H9 (cell line): ENCODE data around the gene PTGES2. TPM values are rescaled to one million over a fixed set of nuclear protein-coding genes. Genes with fewer than 3 reads are reported as not detected.

Source experiments
- DNase-seq: peaks from one replicate; pipeline ENCODE4 v3.0.0-alpha.2; 2017
- H2AFZ ChIP-seq: one replicate; pipeline ENCODE4 v1.6.1; 2013; ENCODE audit warnings: mild to moderate bottlenecking, low read length, control low read depth, moderate library complexity
- H2AK5ac ChIP-seq: 2 replicates; pipeline ENCODE4 v1.6.1; 2013; ENCODE audit warnings: low read length, control low read depth, mixed read lengths; ENCODE audit not compliant: insufficient read length
- H2BK120ac ChIP-seq: one replicate; pipeline ENCODE4 v1.6.1; 2013; ENCODE audit warnings: low read depth, mild to moderate bottlenecking, low read length, control low read depth, inconsistent platforms; ENCODE audit not compliant: poor library complexity, severe bottlenecking
- H2BK12ac ChIP-seq: 2 replicates; pipeline ENCODE4 v1.6.1; 2013; ENCODE audit warnings: low read length, control low read depth, mixed read lengths, low read depth; ENCODE audit not compliant: insufficient read length
- H2BK15ac ChIP-seq: 2 replicates; pipeline ENCODE4 v1.6.1; 2013; ENCODE audit warnings: low read depth, low read length, control low read depth
- H2BK20ac ChIP-seq: one replicate; pipeline ENCODE4 v1.6.1; 2013; ENCODE audit warnings: low read depth, mild to moderate bottlenecking, low read length, control low read depth, inconsistent platforms; ENCODE audit not compliant: poor library complexity, severe bottlenecking
- H2BK5ac ChIP-seq: 2 replicates; pipeline ENCODE4 v1.6.1; 2013; ENCODE audit warnings: low read length, control low read depth, mixed read lengths; ENCODE audit not compliant: insufficient read length
- H3K14ac ChIP-seq: 2 replicates; pipeline ENCODE4 v1.6.1; 2013; ENCODE audit warnings: low read length, control low read depth; ENCODE audit not compliant: insufficient read depth
- H3K18ac ChIP-seq: 2 replicates; pipeline ENCODE4 v1.6.1; 2013; ENCODE audit warnings: low read depth, mild to moderate bottlenecking, mixed read lengths, low read length, control low read depth; ENCODE audit not compliant: insufficient read length
- H3K23ac ChIP-seq: 2 replicates; pipeline ENCODE4 v1.6.1; 2013; ENCODE audit warnings: low read length, control low read depth, mixed read lengths, low read depth; ENCODE audit not compliant: insufficient read length
- H3K23me2 ChIP-seq: 2 replicates; pipeline ENCODE4 v1.6.1; 2013; ENCODE audit warnings: low read depth, mild to moderate bottlenecking, mixed read lengths, low read length, control low read depth; ENCODE audit not compliant: insufficient read length, poor library complexity, severe bottlenecking
- H3K27ac ChIP-seq: 2 replicates; pipeline ENCODE4 v1.5.1; 2013; ENCODE audit warnings: low read length, control low read depth, mixed read lengths, low read depth; ENCODE audit not compliant: insufficient read length
- H3K27me3 ChIP-seq: 2 replicates; pipeline ENCODE4 v1.6.1; 2013; ENCODE audit warnings: low read length, control low read depth, inconsistent platforms; ENCODE audit not compliant: insufficient read depth
- H3K4ac ChIP-seq: 2 replicates; pipeline ENCODE4 v1.6.1; 2013; ENCODE audit warnings: low read depth, mild to moderate bottlenecking, control low read depth, inconsistent platforms, low read length, moderate library complexity
- H3K4me1 ChIP-seq: 2 replicates; pipeline ENCODE4 v1.6.1; 2013; ENCODE audit warnings: low read length, control low read depth, inconsistent platforms; ENCODE audit not compliant: insufficient read depth
- H3K4me2 ChIP-seq: 2 replicates; pipeline ENCODE4 v1.6.1; 2013; ENCODE audit warnings: low read length, control low read depth, mixed read lengths; ENCODE audit not compliant: insufficient read length, insufficient read depth
- H3K56ac ChIP-seq: 2 replicates; pipeline ENCODE4 v1.6.1; 2013; ENCODE audit warnings: low read depth, mild to moderate bottlenecking, mixed read lengths, low read length, control low read depth; ENCODE audit not compliant: insufficient read length
- H3K79me1 ChIP-seq: 2 replicates; pipeline ENCODE4 v1.6.1; 2013; ENCODE audit warnings: low read depth, mild to moderate bottlenecking, moderate library complexity, low read length, control low read depth, inconsistent platforms; ENCODE audit not compliant: insufficient read depth, poor library complexity, severe bottlenecking
- H3K79me2 ChIP-seq: 2 replicates; pipeline ENCODE4 v1.6.1; 2013; ENCODE audit warnings: low read length, control low read depth, inconsistent platforms; ENCODE audit not compliant: insufficient read depth
- H3K9ac ChIP-seq: 2 replicates; pipeline ENCODE4 v1.6.1; 2013; ENCODE audit warnings: low read length, control low read depth, mixed read lengths; ENCODE audit not compliant: insufficient read length; ENCODE audit errors: extremely low read depth
- H3K9me3 ChIP-seq: one replicate; pipeline ENCODE4 v1.6.1; 2013; ENCODE audit warnings: low read depth, low read length, inconsistent platforms; ENCODE audit not compliant: control insufficient read depth
- H3T11ph ChIP-seq: one replicate; pipeline ENCODE4 v1.6.1; 2013; ENCODE audit warnings: mild to moderate bottlenecking, low read length, control low read depth, inconsistent platforms
- H4K20me1 ChIP-seq: one replicate; pipeline ENCODE4 v1.6.1; 2013; ENCODE audit not compliant: control insufficient read depth, insufficient read length, insufficient read depth
- H4K5ac ChIP-seq: 2 replicates; pipeline ENCODE4 v1.6.1; 2013; ENCODE audit warnings: low read depth, mild to moderate bottlenecking, mixed read lengths, low read length, control low read depth; ENCODE audit not compliant: insufficient read length
- H4K8ac ChIP-seq: replicated peaks from 2 replicates; pipeline ENCODE4 v1.6.1; 2013; ENCODE audit warnings: low read length, control low read depth, mixed read lengths, low read depth; ENCODE audit not compliant: insufficient read length
- H4K91ac ChIP-seq: 2 replicates; pipeline ENCODE4 v1.6.1; 2013; ENCODE audit warnings: low read depth, mild to moderate bottlenecking, moderate library complexity, mixed read lengths, low read length, control low read depth; ENCODE audit not compliant: insufficient read length
- H3K27ac Mint-ChIP-seq, 3 experiments: 2 replicates in 2 of 3; 3 replicates in 1 of 3; pipeline ENCODE4 v1.8.0; 2020 to 2021; ENCODE audit warnings: mixed read lengths in 3 of 3, mild to moderate bottlenecking in 1 of 3, moderate library complexity in 1 of 3
- H3K27me3 Mint-ChIP-seq: 2 replicates; pipeline ENCODE4 v1.8.0; 2021; ENCODE audit warnings: low read depth, mild to moderate bottlenecking, moderate library complexity, mixed read lengths
- H3K36me3 Mint-ChIP-seq, 3 experiments: 2 replicates in 2 of 3; 3 replicates in 1 of 3; pipeline ENCODE4 v1.8.0; 2020 to 2021; ENCODE audit warnings: low read depth in 3 of 3, mixed read lengths in 3 of 3; ENCODE audit not compliant: insufficient read depth in 1 of 3
- H3K4me1 Mint-ChIP-seq, 2 experiments: 2 replicates each; pipeline ENCODE4 v1.8.0; 2020; ENCODE audit warnings: mixed read lengths in 2 of 2
- H3K4me3 Mint-ChIP-seq, 2 experiments: 2 replicates in 1 of 2; 3 replicates in 1 of 2; pipeline ENCODE4 v1.8.0; 2020 to 2021; ENCODE audit warnings: mild to moderate bottlenecking in 2 of 2, mixed read lengths in 2 of 2, moderate library complexity in 1 of 2
- H3K9me3 Mint-ChIP-seq, 2 experiments: 2 replicates in 1 of 2; 3 replicates in 1 of 2; pipeline ENCODE4 v1.8.0; 2020; ENCODE audit warnings: mild to moderate bottlenecking in 2 of 2, mixed read lengths in 2 of 2, moderate library complexity in 1 of 2
- WGBS: extraction: QIAGEN DNeasy Blood & Tissue Kit; methylation state at CpG from one replicate; pipeline ENCODE4 v1.1.7; 2013; ENCODE audit warnings: missing lambda C conversion rate, low lambda C conversion rate, mixed read lengths; ENCODE audit not compliant: insufficient read length; ENCODE audit errors: extremely low coverage; 5-methylcytosine and 5-hydroxymethylcytosine counted together
- total RNA-seq: library from RNA; stranded (reverse); gene quantifications from 2 replicates; pipeline ENCODE4 v1.2.1, GENCODE V29; 2021
- TF ChIP-seq, protein P1 (sequence below): fragments of 200-600 bp; sonication (generic); conservative IDR thresholded peaks from 3 replicates; pipeline ENCODE4 v1.8.0; 2021; ENCODE audit warnings: antibody characterized with exemption, mild to moderate bottlenecking

Gene PTGES2
- total RNA-seq, 1 experiment from 2014 or later = 63.9 TPM

DNA sequence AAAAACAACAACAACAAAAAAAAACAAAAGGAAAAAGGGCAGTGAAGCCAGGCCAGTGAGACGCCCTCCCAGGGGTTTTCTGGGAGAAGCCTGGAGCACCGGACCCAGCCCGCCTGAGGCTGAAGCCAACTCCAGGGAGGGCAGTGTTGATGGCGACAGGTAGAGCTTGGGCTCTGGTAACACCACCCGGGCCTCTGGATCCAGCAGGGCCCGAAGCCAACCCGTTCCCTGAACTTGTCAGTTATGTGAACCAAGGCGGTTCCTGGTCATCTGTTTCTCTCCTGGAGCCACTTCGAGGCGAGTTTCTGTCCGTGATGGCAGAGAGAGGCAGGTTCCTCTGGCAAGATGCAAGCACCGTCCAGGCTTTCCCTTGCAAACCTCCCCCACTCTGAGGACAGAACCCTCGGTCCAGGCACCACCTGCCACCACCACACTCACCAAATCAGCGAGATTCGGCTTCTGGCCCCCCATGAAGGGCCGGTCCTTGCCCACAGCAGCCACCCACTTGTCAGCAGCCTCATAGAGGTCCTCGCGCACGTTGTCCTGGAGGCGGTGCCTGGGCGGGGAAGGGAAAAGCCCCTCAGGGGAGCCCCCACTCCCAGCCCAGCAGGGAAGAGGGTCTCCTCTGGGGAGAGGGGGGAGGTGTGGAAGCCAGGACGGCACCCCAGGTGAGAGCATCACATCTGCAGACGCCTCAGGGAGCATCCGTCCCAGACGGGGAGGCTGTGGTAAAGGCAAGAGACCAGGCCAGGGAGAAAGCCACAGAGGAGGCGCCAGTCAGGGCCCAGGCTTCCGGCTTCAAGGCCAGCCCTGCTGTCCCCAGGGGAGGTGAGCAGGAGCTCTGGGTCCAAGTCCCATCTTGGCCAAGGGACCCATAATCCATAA is 5.4 kb downstream of the PTGES2 start:
- no peak overlapping the region for H2BK15ac ChIP-seq
- H2BK120ac ChIP-seq = no peak overlapping the region
- H4K91ac ChIP-seq = no peak overlapping the region
- no peak overlapping the region for H3K14ac ChIP-seq
- H3K27ac ChIP-seq = no peak overlapping the region
- no peak overlapping the region for H2AK5ac ChIP-seq
- H3K23ac ChIP-seq = no peak overlapping the region
- Mint-ChIP-seq H3K27ac (no peak overlapping the region), H3K36me3 (peaks cover 21 to 38% (median 36%) of the 10 kb centered on the region in 3 experiments), H3K9me3 (no peaks in the 10 kb centered on the region), H3K4me3 (no peak overlapping the region), H3K4me1 (peaks cover 21 to 23% of the 10 kb centered on the region in 2 experiments), H3K27me3 (no peaks in the 10 kb centered on the region)
- no peaks in the 10 kb centered on the region for H3K9me3 ChIP-seq
- H3K4ac ChIP-seq = no peak overlapping the region
- no peak overlapping the region for H2BK20ac ChIP-seq
- H3K56ac ChIP-seq = no peak overlapping the region
- H3K4me1 ChIP-seq = no peaks in the 10 kb centered on the region
- H3K18ac ChIP-seq = no peak overlapping the region
- no peak overlapping the region for H3K4me2 ChIP-seq
- no peak for DNase-seq
- H3K23me2 ChIP-seq = peaks cover 4% of the 10 kb centered on the region
- no peaks in the 10 kb centered on the region for H3K79me1 ChIP-seq
- H4K20me1 ChIP-seq = no peaks in the 10 kb centered on the region
- H2BK12ac ChIP-seq = no peak overlapping the region
- no peak overlapping the region for H4K5ac ChIP-seq
- H3K79me2 ChIP-seq = no peaks in the 10 kb centered on the region
- H3K27me3 ChIP-seq = no peaks in the 10 kb centered on the region
- no peak overlapping the region for H3T11ph ChIP-seq
- no peak overlapping the region for H2BK5ac ChIP-seq
- no CpG with 5 or more reads among the region's 27 CpGs for WGBS
- H2AFZ ChIP-seq = no peak overlapping the region
- TF ChIP-seq, protein P1, sequence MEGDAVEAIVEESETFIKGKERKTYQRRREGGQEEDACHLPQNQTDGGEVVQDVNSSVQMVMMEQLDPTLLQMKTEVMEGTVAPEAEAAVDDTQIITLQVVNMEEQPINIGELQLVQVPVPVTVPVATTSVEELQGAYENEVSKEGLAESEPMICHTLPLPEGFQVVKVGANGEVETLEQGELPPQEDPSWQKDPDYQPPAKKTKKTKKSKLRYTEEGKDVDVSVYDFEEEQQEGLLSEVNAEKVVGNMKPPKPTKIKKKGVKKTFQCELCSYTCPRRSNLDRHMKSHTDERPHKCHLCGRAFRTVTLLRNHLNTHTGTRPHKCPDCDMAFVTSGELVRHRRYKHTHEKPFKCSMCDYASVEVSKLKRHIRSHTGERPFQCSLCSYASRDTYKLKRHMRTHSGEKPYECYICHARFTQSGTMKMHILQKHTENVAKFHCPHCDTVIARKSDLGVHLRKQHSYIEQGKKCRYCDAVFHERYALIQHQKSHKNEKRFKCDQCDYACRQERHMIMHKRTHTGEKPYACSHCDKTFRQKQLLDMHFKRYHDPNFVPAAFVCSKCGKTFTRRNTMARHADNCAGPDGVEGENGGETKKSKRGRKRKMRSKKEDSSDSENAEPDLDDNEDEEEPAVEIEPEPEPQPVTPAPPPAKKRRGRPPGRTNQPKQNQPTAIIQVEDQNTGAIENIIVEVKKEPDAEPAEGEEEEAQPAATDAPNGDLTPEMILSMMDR = no peak
- H4K8ac ChIP-seq = no peak overlapping the region
- H3K9ac ChIP-seq = no peak overlapping the region
